OCI-LY3 (cell line): ENCODE measurements around the gene PARD3B.

Experiments
- H2AFZ ChIP-seq: fragments of 200-600, 300-600 bp; shearing (Covaris generic); 2 replicates; pipeline ENCODE4 v1.6.0; 2014; ENCODE audit warnings: antibody characterized with exemption, low read depth, low read length
- H3K27ac ChIP-seq: fragments of 200-600, 300-600 bp; sonication (generic); 2 replicates; pipeline ENCODE4 v1.5.1; 2014; ENCODE audit warnings: mild to moderate bottlenecking, low read length, moderate library complexity, mixed read lengths
- H3K27me3 ChIP-seq: fragments of 200-600, 300-600 bp; sonication (generic); 2 replicates; pipeline ENCODE4 v1.6.1; 2014; ENCODE audit warnings: low read depth, low read length, mixed read lengths
- H3K36me3 ChIP-seq: fragments of 200-600, 300-600 bp; sonication (generic); replicated peaks from 2 replicates; pipeline ENCODE3; 2014; ENCODE audit warnings: low read depth, low read length, mixed read lengths
- H3K4me1 ChIP-seq: fragments of 300-600, 200-600 bp; sonication (generic); 2 replicates; pipeline ENCODE4 v1.6.1; 2014; ENCODE audit warnings: low read length, mixed read lengths
- H3K4me2 ChIP-seq: fragments of 200-600, 300-600 bp; sonication (generic); 2 replicates; pipeline ENCODE4 v1.6.1; 2014; ENCODE audit warnings: low read length, mixed read lengths
- H3K4me3 ChIP-seq: fragments of 300-600, 200-600 bp; sonication (generic); 2 replicates; pipeline ENCODE4 v1.5.1; 2014; ENCODE audit warnings: antibody characterized with exemption, mild to moderate bottlenecking, low read length, moderate library complexity
- H3K79me2 ChIP-seq: fragments of 300-600, 200-600 bp; shearing (Covaris generic); 2 replicates; pipeline ENCODE4 v1.6.1; 2014; ENCODE audit warnings: mild to moderate bottlenecking, low read length, mixed read lengths
- H3K9ac ChIP-seq: fragments of 300-600, 200-600 bp; shearing (Covaris generic); 2 replicates; pipeline ENCODE4 v1.6.0; 2014; ENCODE audit warnings: mild to moderate bottlenecking, low read length, moderate library complexity
- H3K9me3 ChIP-seq: fragments of 200-600, 300-600 bp; shearing (Covaris generic); 2 replicates; pipeline ENCODE4 v1.6.1; 2014; ENCODE audit warnings: low read length, mixed read lengths; ENCODE audit not compliant: insufficient read depth
- H4K20me1 ChIP-seq: fragments of 200-600, 300-600 bp; sonication (generic); 2 replicates; pipeline ENCODE4 v1.6.1; 2016; ENCODE audit warnings: low read length, mixed read lengths; ENCODE audit not compliant: insufficient read depth
- CTCF ChIP-seq: fragments of 200-600, 300-600 bp; sonication (generic); IDR thresholded peaks from 2 replicates; pipeline ENCODE4 v1.5.1; 2014; ENCODE audit warnings: antibody characterized with exemption, low read length, low read depth
- EZH2phosphoT487 ChIP-seq: fragments of 200-600 bp; shearing (Covaris generic); IDR thresholded peaks from 2 replicates; pipeline ENCODE4 v1.6.1; 2018; ENCODE audit warnings: antibody characterized with exemption, mixed run types, low read depth

Gene PARD3B

DNA sequence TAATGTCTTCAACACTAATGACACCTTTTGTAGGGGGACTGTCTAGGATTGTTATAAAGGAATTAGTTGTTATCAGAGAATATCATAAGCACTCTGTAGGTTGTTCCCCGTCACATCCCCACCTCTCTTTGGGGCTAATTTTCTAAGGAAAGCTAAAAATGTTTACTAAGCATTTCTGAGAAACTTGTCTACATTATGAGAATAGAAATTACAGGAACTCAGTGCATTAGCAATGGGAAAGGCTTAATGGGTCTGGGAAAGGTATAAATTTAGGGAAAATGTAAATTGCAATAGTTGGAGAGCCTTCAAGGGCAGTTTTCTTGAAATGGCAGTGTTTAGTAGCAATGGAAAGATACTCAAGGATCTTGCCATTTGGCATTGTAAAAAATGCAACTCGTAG, 879.8 kb downstream of the PARD3B start:
- Histone ChIP-seq H3K4me1 (no peaks in the 10 kb centered on the region), H3K27me3 (no peaks in the 10 kb centered on the region), H3K79me2 (no peaks in the 10 kb centered on the region), H3K27ac (no peak overlapping the region), H3K36me3 (no peaks in the 10 kb centered on the region), H3K9ac (no peak overlapping the region), H3K4me3 (no peak overlapping the region), H3K9me3 (no peaks in the 10 kb centered on the region), H3K4me2 (no peak overlapping the region), H2AFZ (no peak overlapping the region), H4K20me1 (no peaks in the 10 kb centered on the region)
- TF ChIP-seq CTCF: no peak
- TF ChIP-seq EZH2phosphoT487: no peak

GRCh38 chr2:205427112-205427511, 881.8 kb downstream of the PARD3B start:
- H3K4me3 ChIP-seq: no peak overlapping the region
- H2AFZ ChIP-seq: no peak overlapping the region
- no peaks in the 10 kb centered on the region for H4K20me1 ChIP-seq
- no peak overlapping the region for H3K9ac ChIP-seq
- no peaks in the 10 kb centered on the region for H3K36me3 ChIP-seq
- no peaks in the 10 kb centered on the region for H3K79me2 ChIP-seq
- no peaks in the 10 kb centered on the region for H3K9me3 ChIP-seq
- no peak overlapping the region for H3K4me2 ChIP-seq
- H3K27ac ChIP-seq: no peak overlapping the region
- no peak for TF ChIP-seq EZH2phosphoT487
- TF ChIP-seq CTCF: no peak
- H3K27me3 ChIP-seq: no peaks in the 10 kb centered on the region
- H3K4me1 ChIP-seq: no peaks in the 10 kb centered on the region

- Histone ChIP-seq H2AFZ (no peak overlapping the region), H3K4me1 (no peaks in the 10 kb centered on the region), H3K9ac (no peak overlapping the region), H4K20me1 (no peaks in the 10 kb centered on the region), H3K27me3 (no peaks in the 10 kb centered on the region), H3K27ac (no peak overlapping the region), H3K4me3 (no peak overlapping the region), H3K4me2 (no peak overlapping the region), H3K9me3 (no peaks in the 10 kb centered on the region), H3K79me2 (no peaks in the 10 kb centered on the region), H3K36me3 (no peaks in the 10 kb centered on the region)
- TF ChIP-seq EZH2phosphoT487 (no peak), CTCF (no peak)
Observed at GRCh38 chr2:205428811-205429210, 883.5 kb downstream of the PARD3B start.

DNA sequence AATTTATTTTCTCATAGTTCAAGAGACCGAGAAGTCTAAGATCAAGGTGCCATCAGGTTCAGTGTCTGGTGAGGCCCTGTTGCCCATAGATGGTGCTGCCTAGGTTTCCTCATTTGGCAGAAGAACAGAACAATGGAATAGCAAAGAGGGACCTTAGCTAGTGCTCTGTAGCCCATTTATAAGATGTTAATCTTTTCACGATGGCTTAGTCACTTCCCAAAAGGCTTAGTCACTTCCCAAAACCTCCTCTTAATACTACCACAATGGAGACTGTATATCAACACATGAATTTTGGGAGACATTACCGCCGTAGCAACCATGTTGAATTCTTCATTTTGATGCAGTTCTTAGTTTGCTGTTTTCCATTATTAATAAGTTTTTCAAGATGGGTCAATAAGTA, 890.7 kb downstream of the PARD3B start:
- Histone ChIP-seq H3K27me3 (no peaks in the 10 kb centered on the region), H3K9ac (no peak overlapping the region), H3K4me3 (no peak overlapping the region), H3K27ac (no peak overlapping the region), H3K4me1 (no peaks in the 10 kb centered on the region), H3K36me3 (no peaks in the 10 kb centered on the region), H3K9me3 (no peaks in the 10 kb centered on the region), H3K79me2 (no peaks in the 10 kb centered on the region), H2AFZ (no peak overlapping the region), H3K4me2 (no peak overlapping the region), H4K20me1 (no peaks in the 10 kb centered on the region)
- TF ChIP-seq CTCF (no peak), EZH2phosphoT487 (no peak)
